DMS 273 (cell line): ENCODE results near the gene ROBO4.

ENCODE experiments used
- DNase-seq: peaks from one replicate; lab custom pipeline; 2025; ENCODE audit not compliant: unreplicated experiment; lab: John Stamatoyannopoulos, UW

ROBO4 gene

DNA sequence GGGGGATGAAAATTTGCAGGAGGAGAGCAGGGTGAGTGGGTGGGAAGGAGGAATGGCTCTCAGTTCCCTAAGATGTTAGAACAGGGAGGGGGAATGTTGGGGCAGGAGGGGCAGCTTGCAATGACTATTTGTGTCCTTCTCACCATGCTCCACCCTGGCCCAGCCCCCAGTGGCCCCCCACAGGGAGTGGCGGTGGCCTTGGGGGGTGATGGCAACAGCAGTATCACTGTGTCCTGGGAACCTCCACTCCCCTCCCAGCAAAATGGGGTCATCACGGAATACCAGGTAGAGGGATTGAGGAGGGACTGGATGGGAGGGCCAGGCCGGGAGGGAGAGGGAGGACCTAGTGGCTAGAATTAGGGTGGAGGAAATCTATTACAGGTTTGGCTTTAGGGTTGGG, 22.3 kb downstream of the ROBO4 start:
- DNase-seq = no peak

DNA sequence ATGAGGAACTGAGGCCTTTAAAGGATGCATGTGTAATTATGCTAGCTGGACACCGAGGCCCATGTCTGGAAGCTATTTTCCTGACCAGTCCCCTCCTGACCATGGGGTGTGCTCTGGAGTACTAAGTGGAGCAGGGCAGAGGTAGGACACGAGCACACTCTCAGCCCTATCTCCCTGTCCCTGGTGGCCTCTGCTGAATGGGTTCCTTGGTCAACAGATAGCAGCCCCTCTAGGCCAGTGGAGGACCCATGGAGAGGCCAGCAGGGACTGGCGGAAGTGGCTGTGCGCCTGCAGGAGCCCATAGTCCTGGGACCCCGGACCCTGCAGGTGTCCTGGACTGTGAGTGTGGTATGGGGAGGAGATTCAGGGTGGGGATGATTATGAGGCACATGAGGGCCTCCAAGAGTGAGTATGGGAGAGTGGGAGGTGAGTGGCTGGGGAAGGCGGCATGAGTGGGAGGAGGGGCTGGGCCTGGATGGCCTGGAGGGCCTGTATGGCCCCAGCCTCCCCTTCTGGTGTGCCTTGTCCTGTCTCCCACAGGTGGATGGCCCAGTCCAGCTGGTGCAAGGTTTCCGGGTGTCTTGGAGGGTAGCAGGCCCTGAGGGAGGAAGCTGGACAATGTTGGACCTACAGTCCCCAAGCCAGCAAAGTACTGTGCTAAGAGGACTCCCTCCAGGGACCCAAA, 23.0 kb downstream of the ROBO4 start:
- DNase-seq = no peak

GRCh38 chr11:124873951-124874350, 23.7 kb downstream of the ROBO4 start:
- DNase-seq = peak; percentile 75

DNA sequence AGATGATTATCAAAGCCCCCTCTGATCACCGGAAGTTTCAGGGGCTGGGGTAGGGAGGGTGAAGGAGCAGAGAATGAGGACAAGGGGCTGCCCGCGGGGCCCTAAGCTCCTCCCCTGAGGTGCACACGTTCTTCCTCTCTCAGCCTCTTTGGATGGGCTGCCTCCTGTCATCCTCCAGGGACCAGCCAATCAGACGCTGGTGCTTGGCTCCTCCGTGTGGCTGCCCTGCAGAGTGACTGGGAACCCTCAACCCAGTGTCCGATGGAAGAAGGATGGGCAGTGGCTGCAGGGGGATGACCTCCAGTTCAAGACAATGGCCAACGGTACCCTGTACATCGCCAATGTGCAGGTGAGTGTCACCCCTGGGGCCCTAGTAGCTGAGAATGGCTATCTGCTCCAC, 24.9 kb downstream of the ROBO4 start:
- no peak for DNase-seq

DNA sequence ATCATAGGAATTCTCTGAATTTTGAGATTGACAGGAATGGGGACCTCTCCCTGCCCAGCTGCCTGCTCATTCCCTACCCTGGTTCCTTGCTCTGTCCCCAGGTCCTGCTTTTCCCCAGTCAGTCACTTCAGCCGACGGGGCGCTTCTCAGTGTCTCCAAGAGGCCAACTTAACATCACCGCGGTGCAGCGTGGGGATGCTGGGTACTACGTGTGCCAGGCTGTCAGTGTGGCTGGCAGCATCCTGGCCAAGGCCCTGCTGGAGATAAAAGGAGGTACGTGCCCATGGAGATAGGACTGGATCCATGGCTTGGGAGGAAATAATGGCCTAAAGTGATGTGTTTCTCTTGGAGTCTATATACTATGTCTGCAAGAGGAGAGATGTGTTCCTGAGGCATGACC, 25.4 kb downstream of the ROBO4 start:
- no peak for DNase-seq

- DNase-seq = no peak
These were observed 27.2 kb downstream of the ROBO4 start for GRCh38 chr11:124870430-124870829.

GRCh38 chr11:124869856-124870387, 27.7 kb downstream of the ROBO4 start:
- no peak for DNase-seq

DNA sequence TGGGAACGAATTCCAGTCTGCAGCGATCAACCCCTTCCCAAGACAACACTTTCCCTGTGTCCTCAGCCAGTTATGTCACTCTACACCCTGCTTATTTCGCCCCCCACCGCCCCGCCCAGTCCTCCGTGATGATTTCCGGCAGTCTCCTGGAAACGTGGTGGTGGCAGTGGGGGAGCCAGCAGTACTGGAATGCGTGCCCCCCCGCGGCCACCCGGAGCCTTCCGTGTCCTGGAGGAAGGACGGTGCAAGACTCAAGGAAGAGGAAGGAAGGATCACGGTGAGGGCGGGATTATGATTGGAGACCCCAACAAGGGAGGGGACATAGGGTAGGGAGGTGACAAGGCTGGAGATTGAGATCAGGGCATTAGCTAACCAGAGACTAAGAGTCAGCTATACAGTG, 28.3 kb downstream of the ROBO4 start:
- no peak for DNase-seq

DNA sequence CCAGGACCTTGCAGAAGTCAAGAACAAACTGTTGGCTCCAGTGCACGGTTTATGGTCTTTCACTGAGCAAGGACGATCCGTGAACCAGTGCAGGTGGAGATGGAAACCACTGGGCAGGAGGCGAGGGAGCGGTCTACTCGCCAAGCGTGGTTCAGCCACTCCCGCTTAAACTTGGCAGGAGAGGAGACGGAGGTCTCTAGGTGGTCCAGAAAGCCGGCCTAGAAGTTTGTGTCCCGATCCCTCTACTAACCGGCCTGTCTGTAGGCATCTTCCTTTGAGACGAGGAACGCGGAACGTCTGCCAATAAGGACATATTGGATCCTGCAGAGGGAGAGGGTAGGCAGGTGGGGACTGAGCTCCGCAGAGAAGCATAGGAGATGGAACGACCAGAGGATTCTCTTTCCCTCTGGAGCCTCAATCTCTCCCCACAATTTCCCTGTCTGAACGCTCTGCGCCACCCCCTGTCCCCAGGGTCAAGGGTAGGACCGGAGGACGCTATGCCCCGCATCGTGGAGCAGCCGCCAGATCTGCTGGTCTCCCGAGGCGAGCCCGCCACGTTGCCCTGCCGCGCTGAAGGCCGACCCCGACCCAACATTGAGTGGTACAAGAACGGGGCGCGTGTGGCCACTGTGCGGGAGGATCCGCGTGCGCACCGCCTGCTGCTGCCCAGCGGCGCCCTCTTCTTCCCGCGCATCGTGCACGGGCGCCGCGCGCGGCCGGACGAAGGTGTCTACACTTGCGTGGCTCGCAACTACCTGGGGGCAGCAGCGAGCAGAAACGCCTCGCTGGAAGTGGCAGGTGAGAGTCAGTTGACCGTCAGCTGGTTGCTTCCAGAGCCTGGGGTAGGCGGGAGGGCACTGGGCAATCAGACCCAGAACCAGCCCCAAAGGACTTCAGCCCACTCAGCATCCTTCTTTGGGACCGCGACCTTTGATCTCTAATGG, 29.1 kb downstream of the ROBO4 start:
- no peak for DNase-seq

GRCh38 chr11:124867700-124868099, 30.0 kb downstream of the ROBO4 start:
- DNase-seq = peak; percentile 69

- DNase-seq = peak; percentile 72
These were observed 31.5 kb downstream of the ROBO4 start for GRCh38 chr11:124865902-124866851.

DNA sequence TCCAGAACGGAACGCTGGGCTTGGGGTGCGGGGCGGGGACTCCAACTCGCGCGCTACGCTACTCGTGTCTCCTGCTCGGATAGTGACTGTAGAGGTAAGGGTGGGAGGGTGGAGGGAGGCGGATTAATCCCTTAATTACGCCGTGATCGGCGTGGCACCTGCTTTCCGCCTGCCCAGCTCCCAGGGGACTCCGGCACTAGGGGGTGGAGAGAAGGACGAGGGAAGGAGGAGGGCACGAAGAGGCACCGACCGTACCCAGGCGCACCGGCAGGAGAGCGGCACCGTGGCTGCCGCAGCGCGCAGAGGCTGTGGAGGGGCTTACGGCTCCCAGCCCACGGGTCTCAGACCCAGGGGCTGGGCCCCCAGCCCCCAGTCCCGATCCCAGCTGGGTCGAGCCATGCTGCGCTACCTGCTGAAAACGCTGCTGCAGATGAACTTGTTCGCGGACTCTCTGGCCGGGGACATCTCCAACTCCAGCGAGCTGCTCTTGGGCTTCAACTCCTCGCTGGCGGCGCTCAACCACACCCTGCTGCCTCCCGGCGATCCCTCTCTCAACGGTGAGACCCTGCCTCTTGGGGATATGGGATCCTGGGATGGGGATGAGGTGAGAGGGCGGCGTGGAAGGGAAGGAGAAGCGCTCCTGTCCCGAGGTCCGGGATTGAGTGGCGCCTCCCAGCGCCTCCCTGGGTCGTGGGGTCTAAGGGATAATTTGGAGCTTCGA, 32.3 kb downstream of the ROBO4 start, which contains the start of gene ROBO3:
ROBO3 (plus strand) TSS at position 252 of the 721 bp plus-strand sequence; CDS start at position 398, 146 bp downstream.
- DNase-seq = peak; percentile 52

DNA sequence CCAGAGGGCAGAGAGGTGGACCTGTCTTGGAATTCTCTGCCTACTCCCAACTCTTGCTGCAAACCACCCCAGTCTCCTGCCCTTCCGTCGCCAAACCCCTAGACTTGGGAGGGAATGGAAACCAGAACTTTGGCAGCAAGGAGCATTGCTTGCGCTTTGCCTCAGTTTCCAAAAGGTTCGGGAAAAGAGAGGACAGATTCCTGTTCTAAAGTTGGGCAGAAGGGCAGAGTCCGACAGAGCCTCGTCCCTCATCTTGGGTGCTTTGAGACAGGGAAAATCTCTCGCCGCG, 32.8 kb downstream of the ROBO4 start:
- no peak for DNase-seq

GRCh38 chr11:124864176-124864891, 33.3 kb downstream of the ROBO4 start:
- DNase-seq = no peak

- no peak for DNase-seq
These were observed 33.9 kb downstream of the ROBO4 start for GRCh38 chr11:124863826-124864165.

DNA sequence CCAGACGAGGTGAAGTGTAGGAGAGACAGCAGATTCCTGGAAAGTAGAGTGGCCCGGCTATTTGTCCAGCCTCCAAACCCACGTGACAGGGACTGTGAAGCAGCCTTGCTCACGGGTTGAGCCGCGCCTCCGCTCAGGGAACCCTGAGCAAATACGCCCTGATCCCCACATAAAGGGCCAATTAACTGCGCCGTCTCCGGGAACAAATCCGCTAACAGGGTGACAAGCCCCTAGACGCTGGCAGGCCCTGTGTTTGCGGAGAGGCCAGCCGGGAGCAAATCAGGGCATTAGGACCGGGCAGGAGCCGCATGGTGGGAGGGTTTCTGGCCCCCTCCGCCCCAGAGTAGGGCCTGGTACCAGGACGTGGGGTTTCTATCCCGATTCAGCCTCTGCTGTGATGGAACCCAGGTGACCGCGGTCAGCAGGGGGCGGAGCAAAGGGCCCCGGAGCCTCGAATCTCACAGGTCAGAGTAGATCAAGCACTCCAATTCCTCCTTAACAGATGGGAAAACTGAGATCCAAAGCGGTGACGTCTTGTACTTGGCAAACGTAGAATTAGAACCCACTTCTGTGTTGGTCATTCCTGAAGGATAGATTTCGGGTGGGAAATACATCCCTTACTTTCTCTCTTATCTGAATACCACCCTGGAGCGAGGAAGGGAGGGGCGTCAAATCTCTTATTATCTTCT, 34.4 kb downstream of the ROBO4 start:
- no peak for DNase-seq

GRCh38 chr11:124861670-124862069, 36.0 kb downstream of the ROBO4 start:
- no peak for DNase-seq

GRCh38 chr11:124859171-124859570, 38.5 kb downstream of the ROBO4 start:
- DNase-seq = no peak

DNA sequence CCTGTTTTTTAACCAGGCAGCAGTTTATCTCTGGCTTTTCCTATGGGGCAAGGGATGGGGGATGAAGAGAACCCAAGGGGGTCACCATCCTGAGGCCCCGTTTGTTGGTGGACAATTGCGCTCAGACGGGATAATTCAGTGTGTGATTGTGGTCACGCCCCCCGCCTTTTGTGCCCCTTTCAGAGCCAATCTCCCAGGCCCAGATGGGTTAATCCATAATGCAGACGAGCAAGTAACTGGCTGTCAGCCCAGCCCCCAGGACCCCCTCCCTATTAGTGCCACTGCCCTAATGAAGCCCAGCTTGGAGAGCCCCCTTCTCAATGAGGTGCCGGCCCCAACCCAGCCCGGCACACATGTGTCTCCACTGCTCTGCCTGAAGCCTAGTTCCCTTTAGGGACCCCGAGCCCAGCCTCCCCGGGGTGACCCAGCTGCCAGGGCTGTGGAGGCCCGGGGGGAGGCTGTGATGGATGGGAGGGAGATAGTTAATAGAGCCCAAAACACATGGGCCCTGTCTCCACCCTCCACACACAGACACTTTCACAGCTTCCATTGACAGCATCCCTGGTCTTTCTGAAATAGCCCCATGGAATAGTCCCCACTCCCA, 51.5 kb downstream of the ROBO4 start:
- DNase-seq = no peak
